ENCODE measurements around the gene CREBL2.
"Not testable (repeated sequence)": the region's sequence is repeated elsewhere in the genome, so short reads cannot be mapped to it uniquely, and the experiment has no call there.

The CREBL2 gene

DNA sequence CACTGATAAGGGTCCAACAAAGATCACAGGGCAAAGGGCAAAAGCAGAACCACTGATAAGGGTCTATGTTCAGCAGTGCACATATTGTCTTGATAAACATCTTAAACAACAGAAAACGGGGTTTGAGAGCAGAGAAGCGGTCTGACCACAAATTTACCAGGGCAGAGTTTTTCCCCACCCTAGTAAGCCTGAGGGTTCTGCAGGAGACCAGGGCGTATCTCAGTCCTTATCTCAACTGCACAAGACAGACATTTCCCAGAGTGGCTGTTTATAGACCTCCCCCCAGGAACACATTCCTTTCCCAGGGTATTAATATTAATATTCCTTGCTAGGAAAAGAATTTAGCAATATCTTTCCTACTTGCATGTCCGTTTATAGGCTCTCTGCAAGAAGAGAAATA, 28.3 kb downstream of the CREBL2 start:
- DNase-seq (ENCODE audit: low spot score), result not testable (repeated sequence)

DNA sequence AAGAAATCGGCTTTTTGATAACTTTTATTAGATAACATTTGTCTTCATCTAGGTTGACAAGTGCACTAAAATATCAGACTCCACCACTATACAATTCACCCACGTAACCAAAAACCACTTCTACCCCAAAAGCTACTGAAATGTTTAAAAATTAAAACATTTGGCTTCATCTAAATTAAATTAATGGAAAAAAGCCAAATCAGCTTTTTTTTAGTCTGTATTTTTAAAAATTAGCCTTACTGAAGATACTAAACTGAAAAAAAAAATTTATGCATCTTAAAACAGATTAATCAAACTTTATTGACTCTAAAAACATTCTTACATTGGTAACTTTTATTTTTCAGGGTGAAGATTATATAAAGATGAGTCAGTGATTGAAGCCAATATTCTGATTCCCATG, 30.0 kb downstream of the CREBL2 start:
- no peak for DNase-seq (ENCODE audit: low spot score)

DNA sequence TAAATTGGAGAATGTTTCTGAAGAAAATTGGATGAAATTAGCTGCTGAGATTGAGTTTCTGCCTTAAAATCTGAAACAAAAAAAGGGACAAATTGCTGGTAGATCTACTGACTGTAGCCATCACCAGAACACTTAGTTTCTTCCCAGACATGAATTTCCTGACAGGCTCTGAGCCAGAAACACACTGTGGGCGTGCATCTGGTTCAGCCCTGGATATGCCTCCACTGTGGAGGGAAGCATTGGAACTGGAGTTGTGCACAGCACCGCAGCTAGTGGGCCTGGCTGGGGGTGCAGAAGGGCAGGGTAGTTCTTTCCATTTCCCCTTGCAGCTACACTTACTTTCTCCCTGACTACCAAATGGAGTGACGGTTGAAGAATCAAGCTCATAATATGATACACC, 31.2 kb downstream of the CREBL2 start:
- peak; percentile 59 for DNase-seq (ENCODE audit: low spot score)

DNA sequence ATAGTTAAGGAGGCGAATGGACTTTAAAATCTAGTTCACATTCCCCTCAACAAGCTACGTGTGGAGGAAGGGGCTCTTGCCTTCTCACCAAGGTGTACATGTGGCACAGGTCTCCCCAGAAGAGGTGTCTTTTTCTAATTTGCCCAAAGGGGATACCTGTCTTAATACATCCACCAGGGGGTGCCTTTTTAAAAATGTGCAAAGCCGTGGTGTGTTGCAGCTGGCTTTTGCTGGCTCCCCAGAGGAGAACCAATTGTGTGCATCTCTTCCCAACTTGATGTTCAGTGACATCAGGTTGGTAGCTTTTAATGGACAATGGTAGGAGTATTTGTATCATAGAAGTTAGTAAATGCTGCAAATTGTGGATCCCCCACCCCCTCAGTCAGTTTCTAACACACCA, 33.8 kb downstream of the CREBL2 start:
- DNase-seq (ENCODE audit: low spot score), result no peak

DNA sequence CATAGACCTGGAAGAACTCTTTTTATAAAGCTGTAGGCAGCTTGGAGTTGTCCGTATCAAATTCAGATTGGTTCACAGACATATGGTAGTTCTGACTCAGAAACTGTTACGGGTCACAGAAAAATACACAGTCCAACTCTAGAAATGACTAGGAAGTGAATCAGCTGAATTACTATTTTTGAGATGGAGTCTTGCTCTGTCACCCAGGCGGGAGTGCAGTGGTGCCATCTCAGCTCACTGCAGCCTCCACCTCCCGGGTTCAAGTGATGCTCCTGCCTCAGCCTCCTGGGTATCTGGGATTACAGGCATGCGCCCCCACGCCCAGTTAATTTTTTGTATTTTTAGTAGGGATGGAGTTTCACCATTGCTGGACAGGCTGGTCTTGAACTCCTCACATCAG, 34.3 kb downstream of the CREBL2 start:
- not testable (repeated sequence) for DNase-seq (ENCODE audit: low spot score)

DNA sequence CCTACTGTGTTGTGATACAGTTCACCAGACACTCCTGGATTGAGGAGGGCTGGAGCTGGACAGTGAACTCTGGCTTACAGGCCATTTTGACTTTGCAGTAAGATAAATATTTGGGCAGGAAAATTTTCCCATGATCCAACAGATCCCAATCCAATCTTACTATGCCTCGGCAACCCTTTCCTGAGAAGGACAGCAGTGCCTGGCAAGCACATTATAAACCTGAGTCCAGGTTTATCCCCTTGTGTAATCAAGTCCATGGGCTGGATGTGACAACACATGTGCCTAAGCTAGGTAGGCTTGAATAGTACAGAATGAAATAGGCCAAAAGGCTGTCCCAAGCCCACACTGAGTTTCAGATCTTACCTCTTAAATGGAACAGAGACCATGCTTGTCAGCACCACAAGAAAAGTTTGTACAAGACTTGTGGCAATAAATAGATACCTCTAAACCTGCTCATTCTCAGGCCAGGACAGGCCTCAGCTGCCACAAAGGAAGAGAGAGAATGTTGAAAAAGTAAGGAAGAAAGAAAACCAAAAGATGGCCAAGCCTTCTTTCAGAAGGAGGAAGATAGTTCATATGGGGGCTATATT, 34.9 kb downstream of the CREBL2 start:
- DNase-seq (ENCODE audit: low spot score), result no peak

DNA sequence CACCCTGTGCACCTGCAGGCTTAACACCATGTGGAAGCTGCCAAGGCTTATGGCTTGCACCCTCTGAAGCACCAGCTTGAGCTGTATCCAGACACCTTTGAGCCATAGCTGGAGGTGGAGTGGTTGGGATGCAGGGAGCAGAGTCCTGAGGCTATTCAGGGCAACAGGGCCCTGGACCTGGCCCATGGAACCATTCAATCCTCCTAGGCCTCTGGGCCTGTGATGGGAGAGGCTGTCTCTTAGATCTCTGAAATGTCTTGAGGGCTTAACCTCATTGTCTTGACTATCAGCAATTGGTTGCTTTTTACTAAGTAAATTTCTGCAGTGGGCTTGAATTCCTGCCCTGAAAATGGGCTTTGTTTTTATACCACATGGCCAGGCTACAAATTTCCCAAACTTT, 36.6 kb downstream of the CREBL2 start:
- no peak for DNase-seq (ENCODE audit: low spot score)

DNA sequence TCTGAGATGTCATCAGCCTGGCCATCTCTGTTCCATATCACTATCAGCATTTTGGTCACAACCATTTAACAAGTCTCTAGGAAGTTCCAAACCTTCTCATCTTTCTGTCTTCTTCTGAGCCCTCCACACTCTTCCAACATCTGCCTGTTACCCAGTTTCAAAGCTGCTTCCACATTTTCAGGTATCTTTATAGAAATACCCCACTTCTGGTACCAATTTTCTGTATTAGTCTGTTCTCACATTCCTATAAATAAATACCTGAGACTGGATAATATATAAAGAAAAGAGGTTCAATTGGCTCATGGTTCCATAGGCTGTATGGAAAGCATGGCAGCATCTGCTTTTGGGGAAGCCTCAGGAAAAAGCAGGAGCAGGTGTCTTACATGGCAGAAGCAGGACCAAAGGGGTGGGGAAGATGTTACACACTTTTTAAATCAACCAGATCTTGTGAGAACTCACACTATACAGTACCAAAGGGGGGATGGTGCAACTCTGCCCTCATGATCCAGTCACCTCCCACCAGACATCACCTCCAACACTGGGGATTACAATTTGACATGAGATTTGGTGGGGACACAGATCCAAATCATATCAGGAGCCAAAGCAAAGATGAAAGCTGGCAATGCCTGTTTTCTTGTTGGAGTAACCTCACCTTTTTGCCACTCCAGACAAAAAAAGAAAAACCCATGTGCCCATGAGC, 37.4 kb downstream of the CREBL2 start:
- no peak for DNase-seq (ENCODE audit: low spot score)

DNA sequence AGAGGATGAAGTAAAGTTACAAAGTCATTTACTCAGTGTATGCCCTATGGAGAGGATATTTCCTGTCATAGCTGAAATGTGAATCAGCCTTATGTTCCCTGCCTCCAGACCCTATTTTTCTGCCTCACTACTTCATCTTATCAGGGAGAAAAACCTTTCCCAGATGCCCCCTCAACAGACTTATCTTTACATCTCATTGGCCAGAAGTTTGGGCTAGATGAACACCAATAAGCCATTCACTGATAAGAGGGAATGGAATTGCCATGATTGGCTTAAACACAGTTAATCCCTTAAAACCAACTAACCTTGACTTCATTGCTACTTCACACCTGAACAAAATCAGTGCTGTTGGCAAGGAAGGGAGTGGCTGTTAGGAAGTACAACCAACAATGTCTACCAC, 40.1 kb downstream of the CREBL2 start:
- no peak for DNase-seq (ENCODE audit: low spot score)

DNA sequence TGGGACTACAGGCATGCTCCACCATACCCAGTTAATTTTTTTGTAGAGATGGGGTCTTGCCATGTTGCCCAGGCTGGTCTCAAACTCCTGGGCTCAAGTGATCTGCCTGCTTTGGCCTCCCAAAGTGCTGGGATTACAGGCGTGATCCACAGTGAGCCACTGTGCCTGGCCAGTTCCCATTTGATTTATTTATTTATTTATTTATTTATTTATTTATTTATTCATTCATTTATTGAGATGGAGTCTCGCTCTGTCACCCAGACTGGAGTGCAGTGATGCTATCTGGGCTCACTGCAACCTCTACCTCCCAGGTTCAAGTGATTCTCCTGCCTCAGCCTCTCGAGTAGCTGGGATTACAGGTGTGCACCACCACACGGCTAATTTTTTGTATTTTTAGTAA, 41.0 kb downstream of the CREBL2 start:
- not testable (repeated sequence) for DNase-seq (ENCODE audit: low spot score)

DNA sequence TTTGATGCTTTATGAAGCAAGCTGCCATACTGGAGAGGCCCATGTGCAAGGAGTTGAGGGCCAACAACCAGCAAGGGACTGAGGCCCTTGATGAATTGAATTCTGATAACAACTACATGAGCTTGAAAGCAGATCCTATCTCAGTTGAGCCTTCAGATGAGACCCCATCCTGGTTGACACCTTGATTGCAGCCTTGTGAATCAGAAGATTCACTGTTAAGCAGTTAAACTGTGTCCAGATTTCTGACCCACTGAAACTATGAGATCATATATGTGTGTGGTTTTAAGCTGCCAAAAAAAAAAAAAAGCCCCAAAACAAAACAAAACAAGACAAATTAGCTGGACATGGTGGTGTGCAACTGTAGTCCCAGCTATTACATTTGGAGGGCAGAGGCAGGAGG, 42.2 kb downstream of the CREBL2 start:
- DNase-seq (ENCODE audit: low spot score), result no peak

DNA sequence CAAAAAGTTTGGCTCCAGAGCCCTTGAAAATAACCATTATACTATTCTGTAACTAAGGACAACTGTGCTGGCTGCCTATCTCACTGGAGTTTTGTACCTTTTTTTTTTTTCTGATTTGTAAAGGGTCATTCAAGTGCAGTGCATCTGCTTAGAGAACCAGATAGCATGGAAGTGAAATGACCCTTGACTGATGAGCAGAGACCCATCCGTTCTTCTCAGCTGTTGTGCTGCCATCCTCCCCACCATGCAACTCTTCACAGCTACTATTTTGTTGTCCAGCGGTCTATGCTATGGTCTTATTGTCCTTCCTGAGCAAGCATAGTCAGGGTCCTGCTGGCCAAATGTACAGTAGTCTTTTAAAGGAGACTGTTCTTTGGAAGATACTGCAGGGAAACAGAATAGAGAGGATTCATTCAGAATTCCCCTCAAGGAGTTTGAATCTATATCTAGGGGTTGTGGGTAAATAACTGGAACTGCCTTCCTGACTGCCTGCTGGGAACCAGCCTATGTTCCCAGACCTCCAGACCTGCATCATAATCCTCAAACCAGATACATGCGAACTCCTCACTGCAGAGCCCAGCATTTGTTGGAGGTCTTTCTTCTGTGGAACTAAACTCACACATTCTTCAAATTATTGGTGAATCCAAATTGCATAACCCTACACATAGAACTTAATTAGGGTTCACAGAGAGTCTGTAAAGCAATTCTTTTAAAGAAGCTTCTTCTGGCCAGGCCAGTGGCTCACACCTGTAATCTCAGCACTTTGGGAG, 43.2 kb downstream of the CREBL2 start:
- no peak for DNase-seq (ENCODE audit: low spot score)

DNA sequence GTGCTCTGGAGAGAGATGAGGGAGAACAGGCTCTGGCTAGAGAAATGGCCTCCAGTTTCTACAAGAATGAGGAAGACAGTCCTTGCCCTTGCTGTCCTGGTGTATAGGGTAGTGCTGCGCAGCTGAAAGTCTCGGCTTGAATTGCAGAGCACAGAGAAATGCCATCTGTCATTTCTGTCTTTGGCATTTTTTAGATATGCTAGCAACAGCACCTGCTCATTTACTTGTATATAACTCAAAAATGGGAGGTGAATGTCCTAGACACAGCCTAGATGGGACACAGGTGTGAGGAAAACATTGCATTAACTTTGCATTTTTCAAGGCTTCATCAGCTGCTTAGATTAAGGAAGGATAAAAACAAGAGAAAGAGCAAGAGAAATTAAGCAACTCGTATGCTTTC, 48.5 kb downstream of the CREBL2 start:
- peak; percentile 87 for DNase-seq (ENCODE audit: low spot score)

DNA sequence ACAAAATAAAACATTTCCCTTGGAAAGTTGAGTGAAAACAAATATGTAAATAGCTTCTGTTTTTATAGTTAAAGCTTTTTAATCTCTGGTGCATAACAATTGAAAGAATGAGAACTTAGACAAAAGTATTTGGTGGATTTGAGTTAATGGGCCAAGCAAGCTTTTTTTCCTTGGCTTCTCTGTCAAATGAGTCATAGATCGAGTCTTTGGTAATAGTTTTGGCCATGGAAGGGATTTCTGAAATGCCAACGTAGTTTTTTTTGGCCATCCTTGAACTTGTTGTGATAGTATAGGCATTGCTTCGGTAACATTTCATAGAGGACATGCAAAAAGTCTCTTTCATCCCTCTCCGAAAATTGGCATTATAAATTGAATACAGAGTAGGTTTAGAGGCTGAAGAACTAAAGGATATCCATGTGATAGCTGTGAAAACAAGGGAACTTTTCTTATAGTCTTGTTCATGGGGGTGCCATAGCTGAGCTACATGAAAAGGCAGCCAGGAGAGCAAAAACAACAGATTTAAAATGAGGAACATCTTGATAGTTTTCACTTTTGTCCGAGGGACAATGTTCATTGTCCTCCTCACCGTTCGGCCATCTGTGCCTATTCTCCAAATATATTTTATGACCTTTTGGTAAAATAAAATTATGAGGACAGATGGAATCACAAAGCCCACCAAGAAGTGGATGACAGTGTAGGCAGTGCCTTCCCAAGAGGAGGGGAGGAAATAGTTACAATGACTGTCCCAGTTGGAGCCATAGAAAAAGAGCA, 49.6 kb downstream of the CREBL2 start:
- peak; percentile 33 for DNase-seq (ENCODE audit: low spot score)

DNA sequence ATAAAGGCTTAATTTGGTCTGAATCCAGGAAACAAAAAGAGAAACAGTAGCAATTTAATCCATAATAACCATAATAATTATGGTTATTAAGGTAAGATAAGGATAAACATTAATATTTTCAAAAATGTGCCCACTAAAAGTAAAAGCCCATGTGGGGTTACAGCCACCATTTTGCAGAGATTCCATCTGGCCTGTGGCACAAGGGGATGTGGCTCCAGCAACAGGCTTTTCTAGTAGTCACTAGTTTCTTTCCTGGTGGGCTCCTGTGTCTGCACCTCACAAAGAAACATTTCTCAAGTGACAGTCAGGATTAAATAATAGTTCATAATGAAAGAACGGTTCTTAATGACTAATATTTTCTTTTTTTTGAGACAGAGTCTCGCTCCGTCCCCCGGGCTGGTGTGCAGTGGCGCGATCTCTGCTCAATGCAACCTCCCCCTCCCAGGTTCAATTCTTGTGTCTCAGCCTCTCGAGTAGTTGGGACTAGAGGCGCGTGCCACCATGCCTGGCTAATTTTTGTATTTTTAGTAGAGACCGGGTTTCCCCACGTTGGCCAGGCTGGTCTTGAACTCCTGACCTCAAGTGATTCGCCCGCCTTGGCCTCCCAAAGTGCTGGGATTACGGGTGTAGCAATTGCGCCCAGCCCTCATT, 52.1 kb downstream of the CREBL2 start:
- DNase-seq (ENCODE audit: low spot score), result no peak

DNA sequence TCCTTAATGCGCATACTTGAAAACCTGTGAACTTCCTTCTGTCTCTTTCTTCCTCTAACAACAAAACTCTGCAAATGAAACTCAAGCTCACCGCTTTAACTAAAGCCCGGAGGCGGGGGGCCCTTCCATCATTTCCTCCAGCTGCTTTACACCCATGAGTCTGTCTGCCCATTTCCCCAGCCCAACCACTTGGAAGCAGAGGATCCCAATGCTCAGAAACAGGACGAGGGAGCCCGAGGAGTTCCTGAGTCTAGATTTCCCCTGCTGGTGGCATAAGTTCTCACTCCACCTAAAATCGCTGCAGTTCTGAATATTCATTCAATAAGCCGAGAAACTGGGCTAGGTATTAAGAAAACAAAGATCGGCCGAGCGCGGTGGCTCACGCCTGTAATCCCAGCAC, 53.5 kb downstream of the CREBL2 start:
- no peak for DNase-seq (ENCODE audit: low spot score)

DNA sequence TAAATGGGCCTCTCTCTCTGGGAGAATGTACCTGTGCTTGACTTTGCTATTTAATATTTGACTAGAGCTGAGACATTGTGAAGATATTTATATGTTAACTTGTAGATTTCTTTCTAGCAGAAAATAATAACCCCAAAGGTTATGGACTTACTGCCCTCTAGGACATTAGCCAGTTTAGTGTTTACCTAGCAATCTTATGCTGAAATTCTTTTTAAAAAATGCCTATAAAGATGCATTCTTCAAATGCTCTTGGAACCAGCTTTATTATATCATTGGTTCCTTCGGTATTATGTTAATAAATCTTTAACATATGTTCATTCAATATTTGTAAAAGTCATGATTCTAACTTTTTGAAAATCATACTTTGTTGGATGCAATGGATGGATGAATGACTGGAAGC, 56.3 kb downstream of the CREBL2 start:
- DNase-seq (ENCODE audit: low spot score), result no peak

DNA sequence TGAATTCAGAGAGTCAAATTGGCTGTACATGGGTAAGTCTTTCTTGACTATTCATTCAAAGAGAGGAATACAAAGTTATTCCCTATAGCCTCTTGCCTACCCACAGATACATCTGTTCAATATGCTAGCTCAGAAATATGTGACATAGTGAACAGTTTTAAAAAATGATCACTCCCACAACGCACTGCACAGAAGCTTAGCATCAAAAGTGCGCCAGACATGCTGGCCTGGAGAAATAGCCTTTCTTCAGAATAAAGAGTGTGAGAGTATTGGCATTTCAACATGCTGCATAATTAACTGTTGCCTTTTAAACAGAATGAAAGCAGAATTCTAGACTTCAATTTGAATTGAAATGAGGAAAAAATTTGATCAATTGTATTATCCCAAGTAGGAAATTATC, 57.3 kb downstream of the CREBL2 start:
- DNase-seq (ENCODE audit: low spot score), result no peak

DNA sequence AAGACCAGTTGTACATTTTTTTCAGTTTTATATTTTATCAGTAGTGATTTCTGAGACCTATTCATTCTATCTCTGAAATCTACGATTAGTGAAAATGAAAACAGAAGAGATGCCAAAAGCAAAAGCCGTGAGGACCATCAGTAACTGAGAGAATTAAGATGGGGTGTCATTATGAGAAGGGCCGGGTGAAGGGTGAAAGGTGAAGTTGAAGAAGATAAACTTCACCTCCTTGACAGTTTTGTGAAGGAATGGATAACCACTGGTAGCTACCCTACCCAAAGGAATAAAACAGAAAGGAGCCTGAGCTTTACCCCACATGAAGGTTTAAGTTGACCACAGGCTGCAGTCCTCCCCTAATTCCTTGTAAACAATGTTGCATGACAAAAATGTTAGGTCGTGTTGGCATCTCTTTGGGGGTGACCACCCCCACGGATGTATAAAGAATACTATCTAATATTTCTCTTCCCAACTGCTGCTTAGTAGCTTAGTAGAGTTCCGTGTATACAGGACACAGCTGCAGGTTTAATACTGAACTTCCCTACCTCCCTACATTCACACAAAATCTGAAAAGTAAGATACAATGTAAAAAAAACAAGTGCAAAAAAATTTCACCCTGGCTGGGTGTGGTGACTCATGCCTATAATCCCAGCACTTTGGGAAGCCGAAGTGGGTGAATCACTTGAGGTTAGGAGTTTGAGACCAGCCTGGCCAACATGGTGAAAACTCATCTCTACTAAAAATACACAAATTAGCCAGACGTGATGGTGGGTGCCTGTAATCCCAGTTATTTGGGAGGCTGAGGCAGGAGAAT, 60.4 kb downstream of the CREBL2 start:
- no peak for DNase-seq (ENCODE audit: low spot score)

DNA sequence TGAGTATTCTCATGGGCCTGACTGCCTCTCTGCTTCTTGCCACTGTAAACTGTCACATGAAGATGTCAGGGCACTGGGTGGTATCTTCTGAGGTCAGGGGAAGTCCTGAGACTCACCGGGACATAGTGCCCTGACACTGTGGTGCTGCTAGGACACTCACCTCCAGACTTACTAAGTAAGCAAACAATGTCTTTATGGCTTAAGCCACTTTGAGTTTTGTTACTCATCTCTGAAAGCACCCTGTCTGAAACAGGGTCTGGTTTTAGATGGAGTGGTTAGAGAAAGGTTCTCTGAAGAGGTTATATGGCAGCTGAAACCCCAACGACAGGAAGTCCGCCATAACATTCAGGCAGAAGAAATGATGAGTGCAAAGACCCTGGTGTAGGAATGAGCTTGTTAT, 61.6 kb downstream of the CREBL2 start:
- DNase-seq (ENCODE audit: low spot score), result no peak

DNA sequence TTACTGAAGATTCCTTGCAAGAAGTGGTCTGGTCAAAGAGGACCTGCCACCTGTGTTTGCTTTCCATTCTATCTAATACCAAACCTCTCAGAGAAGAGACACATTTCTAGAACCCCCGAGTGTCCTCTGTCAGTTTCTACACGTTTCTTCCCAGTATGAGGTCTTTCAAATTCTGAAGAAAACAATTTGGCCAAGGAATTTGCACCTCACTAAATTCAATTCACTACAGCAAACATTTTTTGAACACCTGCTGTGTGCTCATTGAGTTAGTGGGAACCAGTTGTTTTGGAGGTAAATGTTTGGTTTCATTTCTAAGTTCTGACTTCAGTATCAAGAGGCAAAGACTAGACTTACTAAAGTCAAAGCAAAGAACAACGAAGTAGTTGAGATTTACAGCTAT, 64.9 kb downstream of the CREBL2 start:
- DNase-seq (ENCODE audit: low spot score), result no peak
